MM.1S (cell line): Measurements from ENCODE around the gene PPP3R1.

Experiments
- CTCF ChIP-seq: fragments of 300-600 bp; sonication (generic); IDR thresholded peaks from 2 replicates; pipeline ENCODE4 v1.5.1; 2016; ENCODE audit warnings: antibody characterized with exemption, low read length, mixed read lengths
- EZH2 ChIP-seq: fragments of 300-600 bp; sonication (generic); optimal IDR thresholded peaks from 2 replicates; pipeline ENCODE3; 2017; ENCODE audit warnings: low read depth, mild to moderate bottlenecking, antibody characterized with exemption, low read length, mixed read lengths
- EZH2phosphoT487 ChIP-seq: fragments of 300-600 bp; sonication (generic); IDR thresholded peaks from 2 replicates; pipeline ENCODE4 v1.6.1; 2018; ENCODE audit warnings: antibody characterized with exemption, low read length

DNA sequence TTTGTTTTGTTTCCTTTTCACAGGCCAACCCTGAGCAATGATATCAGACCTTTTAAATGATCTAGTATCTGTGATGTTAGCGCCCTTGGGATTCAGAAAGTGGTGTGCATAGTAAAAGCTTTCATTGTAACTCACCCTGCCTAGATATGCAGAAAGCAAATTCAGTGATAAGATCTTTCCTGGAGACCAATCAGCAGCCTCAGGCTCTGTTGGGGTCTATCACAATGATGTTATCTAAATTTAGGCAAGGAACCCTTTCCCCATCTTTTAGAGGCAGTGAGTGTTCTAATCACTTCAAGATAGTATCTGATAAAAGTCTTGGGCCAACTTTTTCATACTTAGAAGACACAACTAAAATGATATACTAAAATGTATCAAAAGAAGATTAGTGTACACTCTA, 118.2 kb downstream of the PPP3R1 start:
- TF ChIP-seq CTCF (no peak), EZH2 (no peak), EZH2phosphoT487 (no peak)
